ENCODE data around the gene POP4.
A peak's percentile ranks its signal among the peaks of the same experiment; 100 is the strongest.
"Not testable (repeated sequence)": the region's sequence is repeated elsewhere in the genome, so short reads cannot be mapped to it uniquely, and the experiment has no call there.

POP4 gene, protein sequence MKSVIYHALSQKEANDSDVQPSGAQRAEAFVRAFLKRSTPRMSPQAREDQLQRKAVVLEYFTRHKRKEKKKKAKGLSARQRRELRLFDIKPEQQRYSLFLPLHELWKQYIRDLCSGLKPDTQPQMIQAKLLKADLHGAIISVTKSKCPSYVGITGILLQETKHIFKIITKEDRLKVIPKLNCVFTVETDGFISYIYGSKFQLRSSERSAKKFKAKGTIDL

GRCh38 chr19:29605653-29606419 is at the start of gene POP4:
TSS of gene POP4 (plus strand) at chr19:29606283. CDS start at chr19:29606319, 36 bp downstream.
- H3K9me3 ChIP-seq (ENCODE audit: control insufficient read depth in 2 of 2, low read length in 2 of 2): no peaks in the 10 kb centered on the region
- H3K4me3 ChIP-seq (ENCODE audit: low read length in 2 of 2): peak within 1 kb of the TSS; percentile 100
- H3K9ac ChIP-seq (ENCODE audit: low read length in 2 of 2): peak within 1 kb of the TSS; percentile 100
- H3K27ac ChIP-seq (ENCODE audit: low read length): peak within 1 kb of the TSS; percentile 97
- peaks cover 17% of the 10 kb centered on the region for H3K4me1 ChIP-seq (ENCODE audit: control insufficient read depth, insufficient read depth, low read length)
- H3K36me3 ChIP-seq (ENCODE audit: control insufficient read depth in 2 of 2, insufficient read depth in 2 of 2, low read length in 2 of 2): peaks cover 15 to 16% of the 10 kb centered on the region in 2 donors
- H3K27me3 ChIP-seq (ENCODE audit: control insufficient read depth in 1 of 2, insufficient read depth in 2 of 2, low read length in 2 of 2): no peaks in the 10 kb centered on the region

- not testable (repeated sequence) for H3K4me1 ChIP-seq (ENCODE audit: control insufficient read depth, insufficient read depth, low read length); H3K27me3 ChIP-seq (ENCODE audit: control insufficient read depth in 1 of 2, insufficient read depth in 2 of 2, low read length in 2 of 2); H3K9ac ChIP-seq (ENCODE audit: low read length in 2 of 2); H3K27ac ChIP-seq (ENCODE audit: low read length); H3K36me3 ChIP-seq (ENCODE audit: control insufficient read depth in 2 of 2, insufficient read depth in 2 of 2, low read length in 2 of 2); H3K4me3 ChIP-seq (ENCODE audit: low read length in 2 of 2)
- peaks cover 8 to 14% of the 10 kb centered on the region in 2 donors for H3K9me3 ChIP-seq (ENCODE audit: control insufficient read depth in 2 of 2, low read length in 2 of 2)
Measured at GRCh38 chr19:29559110-29559509, 47.0 kb upstream of the POP4 start.

DNA sequence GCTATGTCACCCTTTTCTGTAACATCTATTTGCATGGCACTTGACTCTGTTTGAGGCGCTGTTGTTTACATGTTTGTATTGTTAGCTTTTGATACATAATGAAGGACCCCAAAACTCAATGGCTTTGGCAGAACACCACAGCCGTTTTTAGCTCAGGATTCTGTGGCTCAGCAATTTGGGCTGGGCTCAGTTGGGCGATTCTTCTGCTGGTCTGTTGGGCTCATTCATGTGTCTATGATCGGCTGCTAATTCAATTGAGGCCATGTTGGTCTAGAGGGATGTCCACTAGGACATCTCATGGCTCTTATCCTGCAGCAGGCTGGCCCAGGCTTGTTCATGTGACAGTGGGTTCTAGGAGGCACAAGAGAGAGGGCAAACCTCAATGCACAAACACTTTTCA is 46.3 kb upstream of the POP4 start:
- Histone ChIP-seq H3K27ac (ENCODE audit: low read length) (no peak overlapping the region), H3K27me3 (ENCODE audit: control insufficient read depth in 1 of 2, insufficient read depth in 2 of 2, low read length in 2 of 2) (peaks cover 3% of the 10 kb centered on the region in 2 donors), H3K9me3 (ENCODE audit: control insufficient read depth in 2 of 2, low read length in 2 of 2) (peaks cover 4 to 14% of the 10 kb centered on the region in 2 donors), H3K4me1 (ENCODE audit: control insufficient read depth, insufficient read depth, low read length) (no peaks in the 10 kb centered on the region), H3K4me3 (ENCODE audit: low read length in 2 of 2) (no peak overlapping the region), H3K9ac (ENCODE audit: low read length in 2 of 2) (no peak overlapping the region), H3K36me3 (ENCODE audit: control insufficient read depth in 2 of 2, insufficient read depth in 2 of 2, low read length in 2 of 2) (no peaks in the 10 kb centered on the region)

DNA sequence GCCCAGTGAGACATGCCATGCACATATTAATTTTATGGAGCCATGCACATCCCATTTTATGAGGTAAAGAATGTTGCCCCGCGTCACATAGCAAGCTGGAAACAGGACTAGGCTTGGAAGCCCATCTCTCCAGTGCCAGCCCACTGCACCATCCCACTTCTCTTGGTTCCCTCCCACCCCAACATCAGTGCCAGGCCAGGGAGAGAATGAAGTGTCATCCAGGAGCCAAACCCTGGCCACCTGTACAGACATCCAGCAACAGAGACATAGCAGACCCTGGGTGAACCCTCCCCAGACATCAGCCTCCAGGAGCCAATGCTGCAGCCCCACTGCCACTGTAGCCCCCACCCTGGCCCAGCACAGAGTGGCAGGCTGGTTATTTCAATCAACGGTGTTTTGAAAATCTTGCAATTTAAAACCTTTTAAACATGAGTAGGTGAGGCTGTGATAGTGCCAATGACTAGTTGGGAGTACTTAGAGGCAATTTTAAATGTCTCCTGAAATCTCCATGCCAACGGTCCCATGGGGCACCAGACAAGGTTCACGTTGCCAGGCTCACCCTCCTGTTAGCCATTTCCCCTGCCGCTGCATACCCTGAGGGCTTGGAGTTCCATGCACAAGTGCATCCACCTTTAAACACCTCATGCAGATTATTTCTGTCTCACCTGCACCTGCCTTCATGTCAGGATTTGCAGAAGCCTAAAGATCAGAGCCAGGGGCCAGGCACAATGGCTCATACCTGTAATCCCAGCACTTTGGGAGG is 45.6 kb upstream of the POP4 start:
- Histone ChIP-seq H3K9me3 (ENCODE audit: control insufficient read depth in 2 of 2, low read length in 2 of 2) (peaks cover 4 to 14% of the 10 kb centered on the region in 2 donors), H3K4me1 (ENCODE audit: control insufficient read depth, insufficient read depth, low read length) (no peaks in the 10 kb centered on the region), H3K4me3 (ENCODE audit: low read length in 2 of 2) (no peak overlapping the region), H3K9ac (ENCODE audit: low read length in 2 of 2) (no peak overlapping the region), H3K27me3 (ENCODE audit: control insufficient read depth in 1 of 2, insufficient read depth in 2 of 2, low read length in 2 of 2) (peaks cover 8% of the 10 kb centered on the region in 2 donors), H3K27ac (ENCODE audit: low read length) (no peak overlapping the region), H3K36me3 (ENCODE audit: control insufficient read depth in 2 of 2, insufficient read depth in 2 of 2, low read length in 2 of 2) (no peaks in the 10 kb centered on the region)

DNA sequence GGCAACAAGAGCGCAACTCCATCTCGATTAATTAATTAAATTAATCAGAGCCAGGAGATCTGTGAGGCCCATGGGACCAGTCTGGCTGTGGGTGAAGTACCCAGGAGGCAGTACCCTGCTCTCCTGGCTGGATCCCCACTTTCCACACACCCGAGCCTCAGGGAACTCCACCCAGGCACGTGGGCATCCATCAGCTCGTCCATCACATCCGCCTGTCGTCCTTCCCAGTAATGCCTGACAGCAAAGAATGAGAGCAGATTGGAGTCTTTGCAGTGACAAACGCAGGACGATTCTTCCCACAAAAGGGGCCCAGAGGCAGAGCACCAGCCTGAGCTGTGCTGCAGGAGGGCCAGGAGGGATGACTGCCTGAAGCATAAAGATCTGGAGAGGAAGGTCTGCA is 44.5 kb upstream of the POP4 start:
- no peak overlapping the region for H3K9ac ChIP-seq (ENCODE audit: low read length in 2 of 2)
- no peaks in the 10 kb centered on the region for H3K4me1 ChIP-seq (ENCODE audit: control insufficient read depth, insufficient read depth, low read length)
- no peaks in the 10 kb centered on the region for H3K36me3 ChIP-seq (ENCODE audit: control insufficient read depth in 2 of 2, insufficient read depth in 2 of 2, low read length in 2 of 2)
- H3K27me3 ChIP-seq (ENCODE audit: control insufficient read depth in 1 of 2, insufficient read depth in 2 of 2, low read length in 2 of 2): peaks cover 8 to 13% of the 10 kb centered on the region in 2 donors
- no peak overlapping the region for H3K27ac ChIP-seq (ENCODE audit: low read length)
- H3K9me3 ChIP-seq (ENCODE audit: control insufficient read depth in 2 of 2, low read length in 2 of 2): peaks cover 4 to 14% of the 10 kb centered on the region in 2 donors
- H3K4me3 ChIP-seq (ENCODE audit: low read length in 2 of 2): no peak overlapping the region

GRCh38 chr19:29562299-29563297 is 43.5 kb upstream of the POP4 start:
- H3K36me3 ChIP-seq (ENCODE audit: control insufficient read depth in 2 of 2, insufficient read depth in 2 of 2, low read length in 2 of 2): no peaks in the 10 kb centered on the region
- H3K4me3 ChIP-seq (ENCODE audit: low read length in 2 of 2): no peak overlapping the region
- peaks cover 4 to 14% of the 10 kb centered on the region in 2 donors for H3K9me3 ChIP-seq (ENCODE audit: control insufficient read depth in 2 of 2, low read length in 2 of 2)
- no peaks in the 10 kb centered on the region for H3K4me1 ChIP-seq (ENCODE audit: control insufficient read depth, insufficient read depth, low read length)
- H3K9ac ChIP-seq (ENCODE audit: low read length in 2 of 2): no peak overlapping the region
- peaks cover 8 to 17% of the 10 kb centered on the region in 2 donors for H3K27me3 ChIP-seq (ENCODE audit: control insufficient read depth in 1 of 2, insufficient read depth in 2 of 2, low read length in 2 of 2)
- H3K27ac ChIP-seq (ENCODE audit: low read length): no peak overlapping the region

GRCh38 chr19:29563486-29564101 is 42.5 kb upstream of the POP4 start:
- Histone ChIP-seq H3K9me3 (ENCODE audit: control insufficient read depth in 2 of 2, low read length in 2 of 2) (peaks cover 4 to 11% of the 10 kb centered on the region in 2 donors), H3K27ac (ENCODE audit: low read length) (no peak overlapping the region), H3K36me3 (ENCODE audit: control insufficient read depth in 2 of 2, insufficient read depth in 2 of 2, low read length in 2 of 2) (no peaks in the 10 kb centered on the region), H3K4me1 (ENCODE audit: control insufficient read depth, insufficient read depth, low read length) (no peaks in the 10 kb centered on the region), H3K27me3 (ENCODE audit: control insufficient read depth in 1 of 2, insufficient read depth in 2 of 2, low read length in 2 of 2) (peaks cover 8 to 19% of the 10 kb centered on the region in 2 donors), H3K4me3 (ENCODE audit: low read length in 2 of 2) (no peak overlapping the region), H3K9ac (ENCODE audit: low read length in 2 of 2) (no peak overlapping the region)

DNA sequence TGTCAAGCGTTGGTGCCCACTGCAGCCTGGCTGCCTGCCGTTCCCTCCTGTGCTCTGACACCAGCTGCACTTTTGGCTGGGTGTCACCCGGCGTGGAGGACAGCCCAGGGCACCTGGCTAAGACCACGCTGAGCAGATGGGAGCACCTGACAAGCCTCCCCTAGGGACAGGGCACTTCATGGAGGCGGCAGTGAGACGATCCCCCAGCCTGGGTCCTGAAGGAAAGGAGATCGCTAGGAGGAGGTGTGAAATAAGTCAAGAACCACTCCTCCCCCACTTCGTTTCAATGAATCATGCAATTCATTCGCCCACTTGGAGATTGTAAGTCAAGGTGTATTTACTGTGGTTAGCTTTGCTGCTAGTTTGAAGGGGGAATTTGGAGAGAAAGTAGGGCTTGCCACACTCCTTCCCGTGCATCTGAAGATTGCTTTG is 41.5 kb upstream of the POP4 start:
- peaks cover 4 to 11% of the 10 kb centered on the region in 2 donors for H3K9me3 ChIP-seq (ENCODE audit: control insufficient read depth in 2 of 2, low read length in 2 of 2)
- H3K27me3 ChIP-seq (ENCODE audit: control insufficient read depth in 1 of 2, insufficient read depth in 2 of 2, low read length in 2 of 2): peaks cover 8 to 19% of the 10 kb centered on the region in 2 donors
- H3K4me1 ChIP-seq (ENCODE audit: control insufficient read depth, insufficient read depth, low read length): no peaks in the 10 kb centered on the region
- H3K27ac ChIP-seq (ENCODE audit: low read length): no peak overlapping the region
- H3K36me3 ChIP-seq (ENCODE audit: control insufficient read depth in 2 of 2, insufficient read depth in 2 of 2, low read length in 2 of 2): no peaks in the 10 kb centered on the region
- no peak overlapping the region for H3K9ac ChIP-seq (ENCODE audit: low read length in 2 of 2)
- no peak overlapping the region for H3K4me3 ChIP-seq (ENCODE audit: low read length in 2 of 2)

GRCh38 chr19:29565171-29565570 is 40.9 kb upstream of the POP4 start:
- Histone ChIP-seq H3K4me3 (ENCODE audit: low read length in 2 of 2) (no peak overlapping the region), H3K27ac (ENCODE audit: low read length) (no peak overlapping the region)

More at GRCh38 chr19:29565171-29565570, 40.9 kb upstream of the POP4 start:
- Histone ChIP-seq H3K27me3 (ENCODE audit: control insufficient read depth in 1 of 2, insufficient read depth in 2 of 2, low read length in 2 of 2) (peaks cover 8 to 19% of the 10 kb centered on the region in 2 donors), H3K4me1 (ENCODE audit: control insufficient read depth, insufficient read depth, low read length) (no peaks in the 10 kb centered on the region), H3K9me3 (ENCODE audit: control insufficient read depth in 2 of 2, low read length in 2 of 2) (peaks cover 0 to 5% of the 10 kb centered on the region in 2 donors), H3K36me3 (ENCODE audit: control insufficient read depth in 2 of 2, insufficient read depth in 2 of 2, low read length in 2 of 2) (no peaks in the 10 kb centered on the region), H3K9ac (ENCODE audit: low read length in 2 of 2) (no peak overlapping the region)

All from stomach smooth muscle (tissue), 2 donors.